ENCODE measurements around the gene KRT17.

- TF ChIP-seq CTCF (IDR thresholded peaks at IDR 0.05; ENCODE audit: low read depth, low read length) (no peak), EZH2phosphoT487 (IDR thresholded peaks at IDR 0.05; ENCODE audit: low read depth) (no peak)
Measured at GRCh38 chr17:41578971-41579370, 45.4 kb downstream of the KRT17 start.

Data from OCI-LY3 (cell line).